HepG2 (cell line): ENCODE results near the gene GLB1L3. TPM values are rescaled to one million over a fixed set of nuclear protein-coding genes. Genes with fewer than 3 reads are reported as not detected.

Experiments used
- ATAC-seq: fragments of 200-7000 bp; cut with Tn5 transposase; 3 replicates; pipeline ENCODE4 v1.9.1; 2020; ENCODE audit warnings: mild to moderate bottlenecking, moderate library complexity
- BruUV-seq: library from RNA; stranded (reverse); fragments of 400-500 nt; replicated peaks from 2 replicates; lab custom pipeline; 2021; lab: Mats Ljungman, UMichigan
- CTCF ChIA-PET: fragments of 300-600 bp; formaldehyde crosslinking; extraction: SDS; loops from one replicate; lab custom pipeline; 2021; ENCODE audit warnings: low total read pairs, inconsistent platforms, low intra/inter-chr PET ratio; lab: Yijun Ruan, JAX
- POLR2A ChIA-PET: fragments of 350-600 bp; sonication (Branson Sonifier 250); formaldehyde crosslinking; loops from one replicate; lab custom pipeline; 2020; ENCODE audit warnings: antibody characterized with exemption, inconsistent platforms; lab: Yijun Ruan, JAX
- DNase-seq: peaks from one replicate; pipeline ENCODE4 v3.0.0-alpha.2; 2015; ENCODE audit warnings: low spot score
- FAIRE-seq: peaks from 3 replicates; lab custom pipeline; 2011; peaks lifted over from hg19 to GRCh38; lab: Jason Lieb, UNC
- H2AFZ ChIP-seq: one replicate; pipeline ENCODE4 v1.6.1; 2011; ENCODE audit warnings: low read length, inconsistent platforms
- H3K27ac ChIP-seq: fragments of 300-600 bp; 3 replicates; pipeline ENCODE4 v1.8.0; 2011; ENCODE audit warnings: mixed run types, mild to moderate bottlenecking, mixed read lengths, low read length, inconsistent platforms; ENCODE audit not compliant: insufficient read depth; ENCODE audit errors: extremely low read length
- H3K27me3 ChIP-seq, 2 experiments: fragments of 200-600 bp in 1 of 2; 2 replicates in 1 of 2; 3 replicates in 1 of 2; pipeline versions ENCODE4 v1.6.0 to v1.8.0; 2011; ENCODE audit warnings: low read length in 2 of 2, mild to moderate bottlenecking in 2 of 2, moderate library complexity in 2 of 2, inconsistent platforms in 1 of 2; ENCODE audit not compliant: insufficient read depth in 2 of 2, control insufficient read depth in 1 of 2
- H3K36me3 ChIP-seq, 2 experiments: fragments of 200-600 bp in 1 of 2; replicated peaks in 1 of 2; 2 replicates in 1 of 2; 3 replicates in 1 of 2; pipeline versions ENCODE4 v1.5.1 to v1.8.0; 2011; ENCODE audit warnings: low read length in 2 of 2, inconsistent platforms in 1 of 2; ENCODE audit not compliant: insufficient read depth in 2 of 2, control insufficient read depth in 1 of 2
- H3K4me1 ChIP-seq: 2 replicates; pipeline ENCODE4 v1.5.1; 2012; ENCODE audit warnings: low read length, inconsistent platforms; ENCODE audit not compliant: insufficient read depth
- H3K4me2 ChIP-seq: 2 replicates; pipeline ENCODE4 v1.6.0; 2011; ENCODE audit warnings: low read depth, low read length, inconsistent platforms
- H3K4me3 ChIP-seq, 3 experiments: fragments of 200-600 bp in 1 of 3; sonication (generic), shearing (Covaris generic) in 1 of 3; replicated peaks in 1 of 3; 2 replicates each; pipeline ENCODE4 v1.5.1; 2011 to 2016; ENCODE audit warnings: low read length in 3 of 3, inconsistent platforms in 2 of 3, low read depth in 2 of 3, mild to moderate bottlenecking in 2 of 3, control low read depth in 1 of 3, mixed read lengths in 1 of 3; ENCODE audit not compliant: insufficient read depth in 1 of 3
- H3K79me2 ChIP-seq: one replicate; pipeline ENCODE4 v1.6.1; 2011; ENCODE audit warnings: low read length, inconsistent platforms; ENCODE audit not compliant: insufficient read depth
- H3K9ac ChIP-seq: 2 replicates; pipeline ENCODE4 v1.6.0; 2011; ENCODE audit warnings: mild to moderate bottlenecking, low read depth, low read length, inconsistent platforms; ENCODE audit not compliant: insufficient read depth
- H3K9me3 ChIP-seq: 2 replicates; pipeline ENCODE4 v1.5.1; 2012; ENCODE audit warnings: mild to moderate bottlenecking, low read length
- H4K20me1 ChIP-seq: 2 replicates; pipeline ENCODE4 v1.6.0; 2011; ENCODE audit warnings: inconsistent platforms, mild to moderate bottlenecking, low read length, moderate library complexity; ENCODE audit not compliant: insufficient read depth
- DBP ChIP-seq: sonication (generic); formaldehyde crosslinking; IDR thresholded peaks from 2 replicates; pipeline ENCODE4 v1.4.0; 2020; ENCODE audit warnings: missing genetic modification reagents; ENCODE audit errors: not compliant biosample characterization
- DMAP1 ChIP-seq: IDR thresholded peaks from 2 replicates; pipeline ENCODE4 v1.6.1; 2016
- HIVEP1 ChIP-seq: sonication (generic); formaldehyde crosslinking; IDR thresholded peaks from 2 replicates; pipeline ENCODE4 v1.4.0; 2020; ENCODE audit warnings: mild to moderate bottlenecking, missing genetic modification reagents
- MEIS1 ChIP-seq: sonication (generic); formaldehyde crosslinking; IDR thresholded peaks from 2 replicates; pipeline ENCODE4 v1.9.0; 2021; ENCODE audit warnings: mild to moderate bottlenecking, missing genetic modification reagents, moderate library complexity, borderline replicate concordance
- RBFOX2 ChIP-seq: fragments of 200-400 bp; formaldehyde crosslinking; IDR thresholded peaks from 2 replicates; pipeline ENCODE4 v1.6.1; 2017; ENCODE audit warnings: low read depth, mild to moderate bottlenecking, low read length
- ZBTB2 ChIP-seq: sonication (generic); formaldehyde crosslinking; IDR thresholded peaks from 2 replicates; pipeline ENCODE4 v1.8.0; 2022; ENCODE audit warnings: low read depth, missing genetic modification reagents
- ZC3H4 ChIP-seq: sonication (generic); formaldehyde crosslinking; IDR thresholded peaks from 2 replicates; pipeline ENCODE4 v1.4.0; 2020; ENCODE audit warnings: missing genetic modification reagents, borderline replicate concordance
- ZFY ChIP-seq: sonication (generic); formaldehyde crosslinking; IDR thresholded peaks from 2 replicates; pipeline ENCODE4 v1.4.0; 2020; ENCODE audit warnings: missing genetic modification reagents
- ZNF232 ChIP-seq: sonication (generic); formaldehyde crosslinking; IDR thresholded peaks from 2 replicates; pipeline ENCODE4 v1.4.0; 2020; ENCODE audit warnings: missing genetic modification reagents, borderline replicate concordance
- ZNF296 ChIP-seq: sonication (generic); formaldehyde crosslinking; conservative IDR thresholded peaks from 2 replicates; pipeline ENCODE4 v1.5.0; 2020; ENCODE audit warnings: mild to moderate bottlenecking, missing genetic modification reagents
- ZNF567 ChIP-seq: sonication (generic); formaldehyde crosslinking; IDR thresholded peaks from 2 replicates; pipeline ENCODE4 v1.8.1; 2023; ENCODE audit warnings: mild to moderate bottlenecking, missing genetic modification reagents, borderline replicate concordance
- WGBS: methylation state at CpG from one replicate; pipeline ENCODE4 v1.1.6; 2017; ENCODE audit warnings: low lambda C conversion rate; 5-methylcytosine and 5-hydroxymethylcytosine counted together
- in situ Hi-C: cut with HindIII; loops from 2 replicates; pipeline ENCODE4 v1.10.0; 2017; ENCODE audit warnings: low pct_unique_long_range_greater_than_20kb; ENCODE audit not compliant: extremely low pct_ligation_motif_present
- intact Hi-C: fragments of 100-400 bp; cut with micrococcal nuclease; formaldehyde crosslinking; loops from one replicate; pipeline ENCODE4 v1.10.0; 2022; ENCODE audit not compliant: unreplicated experiment
- polyA plus RNA-seq, 8 experiments: library from polyadenylated mRNA; depleted of rRNA in 3 of 8; stranded (reverse) in 7 of 8; unstranded in 1 of 8; fragments of >200 nt; fragmentation: Illumina TruSeq in 4 of 8; extraction: Trizol in 4 of 8; gene quantifications; 2 replicates each; pipeline versions ENCODE4 v1.2.1 to v1.2.3, GENCODE V29; 2011 to 2016; ENCODE audit warnings: low read depth in 4 of 8, missing spikeins in 1 of 8, mixed read lengths in 1 of 8; ENCODE audit not compliant: insufficient read depth in 1 of 8
- total RNA-seq, 5 experiments: library from RNA; depleted of rRNA; stranded (reverse); fragments of >200 nt; fragmentation: Illumina TruSeq; extraction: Trizol; gene quantifications; 2 replicates each; pipeline ENCODE4 v1.2.3, GENCODE V29; 2016; ENCODE audit warnings: low read depth in 1 of 5
- TF ChIP-seq, protein P1 (sequence below): sonication (generic); formaldehyde crosslinking; IDR thresholded peaks from 2 replicates; pipeline ENCODE4 v1.4.0; 2020; ENCODE audit warnings: missing genetic modification reagents, borderline replicate concordance

Gene GLB1L3
- total and polyA plus RNA-seq, 2 of the 13 experiments (the other 11 are each of a cell fraction or from before 2014, with no cell fraction given): not detected

DNA sequence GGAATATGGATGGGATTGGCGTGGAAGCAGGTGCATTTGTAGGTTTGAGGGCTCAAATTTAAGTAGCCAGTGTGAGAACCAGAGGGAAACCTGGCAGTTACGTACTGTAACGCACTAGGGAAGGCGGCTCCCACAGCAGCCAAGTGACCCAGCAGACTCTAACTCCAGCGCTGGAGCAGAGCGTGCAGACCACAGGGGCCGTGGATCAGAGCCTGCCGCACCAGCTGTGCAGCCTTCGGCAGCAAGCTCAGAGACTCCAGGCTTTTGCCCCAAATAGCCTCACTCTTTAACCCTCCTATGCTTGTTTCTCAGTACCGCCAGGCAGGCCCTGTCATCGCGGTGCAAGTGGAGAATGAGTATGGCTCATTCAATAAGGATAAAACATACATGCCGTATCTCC is 12.3 kb downstream of the GLB1L3 start:
- BruUV-seq: no TSS peak
- H4K20me1 ChIP-seq: no peaks in the 10 kb centered on the region
- H3K27ac ChIP-seq: no peak overlapping the region
- H3K36me3 ChIP-seq: no peaks in the 10 kb centered on the region
- no peak overlapping the region for H2AFZ ChIP-seq
- ChIA-PET POLR2A (no interaction called here), CTCF (no interaction called here)
- H3K4me1 ChIP-seq: no peaks in the 10 kb centered on the region
- no peak overlapping the region for H3K9ac ChIP-seq
- H3K4me3 ChIP-seq: no peak overlapping the region
- H3K9me3 ChIP-seq: no peaks in the 10 kb centered on the region
- FAIRE-seq (no peak), DNase-seq (no peak), ATAC-seq (no peak)
- no peaks in the 10 kb centered on the region for H3K79me2 ChIP-seq
- H3K4me2 ChIP-seq: no peak overlapping the region
- in situ Hi-C loops: no loop called here
- intact Hi-C loops: no loop called here
- 64% methylated on average over 8 of the region's 13 CpGs for whole genome bisulfite sequencing
- TF ChIP-seq ZNF296: no peak
- TF ChIP-seq RBFOX2: no peak
- TF ChIP-seq, protein P1, sequence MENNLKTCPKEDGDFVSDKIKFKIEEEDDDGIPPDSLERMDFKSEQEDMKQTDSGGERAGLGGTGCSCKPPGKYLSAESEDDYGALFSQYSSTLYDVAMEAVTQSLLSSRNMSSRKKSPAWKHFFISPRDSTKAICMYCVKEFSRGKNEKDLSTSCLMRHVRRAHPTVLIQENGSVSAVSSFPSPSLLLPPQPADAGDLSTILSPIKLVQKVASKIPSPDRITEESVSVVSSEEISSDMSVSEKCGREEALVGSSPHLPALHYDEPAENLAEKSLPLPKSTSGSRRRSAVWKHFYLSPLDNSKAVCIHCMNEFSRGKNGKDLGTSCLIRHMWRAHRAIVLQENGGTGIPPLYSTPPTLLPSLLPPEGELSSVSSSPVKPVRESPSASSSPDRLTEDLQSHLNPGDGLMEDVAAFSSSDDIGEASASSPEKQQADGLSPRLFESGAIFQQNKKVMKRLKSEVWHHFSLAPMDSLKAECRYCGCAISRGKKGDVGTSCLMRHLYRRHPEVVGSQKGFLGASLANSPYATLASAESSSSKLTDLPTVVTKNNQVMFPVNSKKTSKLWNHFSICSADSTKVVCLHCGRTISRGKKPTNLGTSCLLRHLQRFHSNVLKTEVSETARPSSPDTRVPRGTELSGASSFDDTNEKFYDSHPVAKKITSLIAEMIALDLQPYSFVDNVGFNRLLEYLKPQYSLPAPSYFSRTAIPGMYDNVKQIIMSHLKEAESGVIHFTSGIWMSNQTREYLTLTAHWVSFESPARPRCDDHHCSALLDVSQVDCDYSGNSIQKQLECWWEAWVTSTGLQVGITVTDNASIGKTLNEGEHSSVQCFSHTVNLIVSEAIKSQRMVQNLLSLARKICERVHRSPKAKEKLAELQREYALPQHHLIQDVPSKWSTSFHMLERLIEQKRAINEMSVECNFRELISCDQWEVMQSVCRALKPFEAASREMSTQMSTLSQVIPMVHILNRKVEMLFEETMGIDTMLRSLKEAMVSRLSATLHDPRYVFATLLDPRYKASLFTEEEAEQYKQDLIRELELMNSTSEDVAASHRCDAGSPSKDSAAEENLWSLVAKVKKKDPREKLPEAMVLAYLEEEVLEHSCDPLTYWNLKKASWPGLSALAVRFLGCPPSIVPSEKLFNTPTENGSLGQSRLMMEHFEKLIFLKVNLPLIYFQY: no peak
- no peak for TF ChIP-seq ZFY (CRISPR knock-in tag)
- no peak for TF ChIP-seq MEIS1 (CRISPR knock-in tag)
- no peak for TF ChIP-seq HIVEP1 (CRISPR knock-in tag)
- TF ChIP-seq ZC3H4 (CRISPR knock-in tag): no peak
- no peak for TF ChIP-seq ZBTB2 (CRISPR knock-in tag)
- TF ChIP-seq ZNF567: no peak
- TF ChIP-seq DMAP1 (CRISPR knock-in tag): no peak
- TF ChIP-seq DBP (CRISPR knock-in tag): no peak
- TF ChIP-seq ZNF232: no peak
- peaks cover 0 to 42% of the 10 kb centered on the region in 2 experiments; a peak in 4 of 5 replicates for H3K27me3 ChIP-seq
